RWPE1 (cell line): ENCODE measurements around the gene CCDC86.
"Not testable (repeated sequence)": the region's sequence is repeated elsewhere in the genome, so short reads cannot be mapped to it uniquely, and the experiment has no call there.

Source experiments
- CTCF ChIA-PET: fragments of 350-600 bp; sonication (Branson Sonifier 250); formaldehyde crosslinking; extraction: SDS; loops from one replicate; lab custom pipeline; 2021; lab: Yijun Ruan, JAX
- POLR2A ChIA-PET: fragments of 400-600 bp; formaldehyde crosslinking; extraction: SDS; loops from one replicate; lab custom pipeline; 2020; ENCODE audit warnings: antibody characterized with exemption; ENCODE audit not compliant: low non-redundant PET; lab: Yijun Ruan, JAX
- DNase-seq: peaks from one replicate; pipeline ENCODE4 v3.0.0; 2012; ENCODE audit warnings: low spot score
- H3K27ac ChIP-seq: fragments of 450-650 bp; 2 replicates; pipeline ENCODE4 v1.5.1; 2017
- CTCF ChIP-seq: fragments of 450-650 bp; conservative IDR thresholded peaks from 2 replicates; pipeline ENCODE4 v1.5.1; 2017; ENCODE audit warnings: low read depth, mild to moderate bottlenecking

Gene CCDC86

DNA sequence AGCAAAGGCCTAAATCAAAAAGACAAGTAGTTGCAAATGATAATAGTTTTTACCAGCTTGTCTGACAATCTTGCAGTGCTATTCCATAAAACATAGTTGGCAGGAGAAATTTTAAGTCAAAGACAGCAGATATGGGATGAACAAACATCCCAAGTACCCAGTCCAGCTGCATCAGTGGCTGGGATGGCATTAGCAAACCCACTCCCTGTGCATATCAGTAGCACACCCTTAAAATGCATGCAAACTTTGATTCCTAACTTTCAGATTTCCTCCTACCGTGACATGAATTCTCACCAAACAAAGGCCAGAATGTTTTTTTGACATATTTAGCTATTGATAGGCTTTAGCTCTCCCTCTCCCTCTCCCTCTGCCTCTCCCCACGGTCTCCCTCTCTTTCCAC, 27.8 kb upstream of the CCDC86 start:
- POLR2A ChIA-PET = no interaction called here
- no peak for DNase-seq
- no peak for TF ChIP-seq CTCF
- no peak overlapping the region for H3K27ac ChIP-seq
- CTCF ChIA-PET = no interaction called here

DNA sequence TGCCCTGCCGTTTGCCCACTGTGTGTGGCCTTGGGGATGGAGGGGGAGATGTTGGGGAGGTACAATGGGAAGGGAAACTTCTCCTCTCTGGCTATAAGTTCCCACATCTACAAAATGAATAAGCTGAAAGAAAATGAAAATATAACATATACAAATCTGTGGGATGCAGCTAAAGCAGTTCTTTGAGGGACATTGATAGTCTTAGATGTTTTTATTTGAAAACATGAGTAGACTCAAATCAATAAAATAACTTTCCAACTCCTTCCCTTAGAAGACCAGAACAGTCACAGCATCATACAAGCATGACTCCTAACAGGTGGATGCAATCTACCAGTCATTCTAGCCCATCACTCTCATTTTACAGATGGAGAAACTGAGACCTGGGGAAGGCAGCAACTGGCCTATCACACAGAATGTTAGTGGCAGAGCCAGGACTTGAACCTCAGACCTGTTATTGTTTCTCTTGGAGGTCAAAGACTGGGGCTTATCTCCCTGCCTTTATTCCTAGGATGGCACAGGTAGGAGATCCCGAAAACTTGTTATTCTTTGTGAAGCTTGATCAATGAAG, 25.2 kb upstream of the CCDC86 start:
- no peak for TF ChIP-seq CTCF
- H3K27ac ChIP-seq = no peak overlapping the region
- POLR2A ChIA-PET = no interaction called here
- CTCF ChIA-PET = no interaction called here
- DNase-seq = no peak

- ChIA-PET CTCF (interaction anchor here (0.7 to 1.3 kb wide), 2 partner anchors 13 to 42 kb away, joined by 3 to 4 read pairs; no protein-coding TSS in a partner anchor), POLR2A (no interaction called here)
- no peak for TF ChIP-seq CTCF
- no peak for DNase-seq
- H3K27ac ChIP-seq = no peak overlapping the region
These were observed 23.9 kb upstream of the CCDC86 start for GRCh38 chr11:60818057-60818456.

- POLR2A ChIA-PET = no interaction called here
These were observed 19.9 kb upstream of the CCDC86 start for GRCh38 chr11:60821827-60822599.

GRCh38 chr11:60823745-60824306, 18.1 kb upstream of the CCDC86 start:
- H3K27ac ChIP-seq, POLR2A ChIA-PET, DNase-seq: not testable (repeated sequence)
- CTCF ChIA-PET = interaction anchor here (0.5 to 1.0 kb wide), 3 partner anchors 44 to 366 kb away, joined by 3 to 6 read pairs (median 3); no protein-coding TSS in a partner anchor

More at GRCh38 chr11:60821827-60822599, 19.9 kb upstream of the CCDC86 start:
- H3K27ac ChIP-seq = no peak overlapping the region
- no peak for TF ChIP-seq CTCF
- CTCF ChIA-PET = interaction anchor here (1.0 to 2.0 kb wide), 2 partner anchors 9 to 46 kb away, joined by 3 to 12 read pairs; no protein-coding TSS in a partner anchor
- DNase-seq = no peak

- DNase-seq = no peak
- ChIA-PET CTCF (interaction anchor here (1.0 kb wide), 1 partner anchor 74 kb away, joined by 6 read pairs; no protein-coding TSS in a partner anchor), POLR2A (no interaction called here)
- TF ChIP-seq CTCF = no peak
- no peak overlapping the region for H3K27ac ChIP-seq
These were observed 16.8 kb upstream of the CCDC86 start for GRCh38 chr11:60825118-60825517.
